ENCODE data around the gene TSSK6.

The TSSK6 gene

GRCh38 chr19:19505669-19506326 lies 9.6 kb downstream of the TSSK6 start:
- DNase-seq (ENCODE audit: low spot score) = no peak

DNA sequence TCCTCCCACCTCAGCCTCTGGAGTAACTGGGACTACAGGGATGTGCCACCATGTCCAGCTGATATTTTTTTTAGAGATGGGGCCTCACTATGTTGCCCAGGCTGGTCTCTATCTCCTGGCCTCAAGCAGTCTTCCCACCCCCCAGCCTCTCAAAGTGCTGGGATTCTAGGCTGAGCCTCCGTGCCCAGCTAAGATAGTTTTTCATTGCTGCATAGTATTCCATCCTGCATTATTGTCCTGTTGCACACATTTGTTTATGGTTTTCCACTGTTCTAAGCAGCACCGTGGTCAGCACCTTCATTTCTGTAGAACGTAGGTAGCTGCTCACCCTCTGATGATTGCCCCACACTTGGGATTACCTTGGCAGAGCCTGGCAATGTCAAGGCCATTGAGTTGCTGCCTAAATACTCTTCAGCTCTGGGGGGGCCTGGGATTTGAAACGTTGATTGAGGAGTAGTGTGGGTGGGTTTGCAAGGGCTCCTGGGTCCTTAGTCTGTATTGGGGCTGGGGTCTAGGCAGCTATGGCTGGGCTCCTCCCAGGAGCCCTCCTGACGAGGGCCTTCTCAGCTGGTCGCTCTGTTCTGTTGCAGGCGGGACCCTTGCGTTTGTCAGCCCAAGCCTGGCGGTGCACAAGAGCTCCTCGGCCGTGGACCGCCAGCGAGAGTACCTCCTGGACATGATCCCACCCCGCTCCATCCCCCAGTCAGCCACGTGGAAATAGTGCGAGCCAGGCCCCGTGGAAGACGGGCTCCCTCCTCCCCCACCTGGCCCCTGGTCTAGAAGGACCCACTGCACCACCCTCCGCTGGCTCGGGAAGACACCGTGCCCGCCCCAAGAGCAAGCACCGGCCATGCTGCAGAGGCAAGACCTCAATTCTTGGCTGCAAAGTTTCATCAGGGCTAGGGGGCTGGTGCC lies 10.3 kb downstream of the TSSK6 start:
- DNase-seq (ENCODE audit: low spot score) = no peak

- DNase-seq (ENCODE audit: low spot score) = no peak
These were observed 12.3 kb downstream of the TSSK6 start for GRCh38 chr19:19502808-19503602.

DNA sequence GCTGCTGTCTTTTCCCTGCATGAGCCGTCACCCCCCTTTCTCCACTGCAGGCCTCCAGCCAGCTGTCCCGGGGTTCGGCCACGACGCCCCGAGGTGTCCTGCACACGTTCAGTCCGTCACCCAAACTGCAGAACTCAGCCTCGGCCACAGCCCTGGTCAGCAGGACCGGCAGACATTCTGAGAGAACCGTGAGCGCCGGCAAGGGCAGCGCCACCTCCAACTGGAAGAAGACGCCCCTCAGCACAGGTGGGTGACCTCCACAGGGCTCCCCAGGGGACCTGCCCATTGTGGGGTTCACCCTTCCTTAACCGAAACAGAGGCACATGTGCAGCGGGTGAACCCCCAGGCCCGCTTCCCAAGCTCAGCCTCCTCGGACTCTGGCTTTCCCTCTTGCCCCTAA lies 13.1 kb downstream of the TSSK6 start:
- DNase-seq (ENCODE audit: low spot score) = no peak

GRCh38 chr19:19501798-19502197 lies 13.6 kb downstream of the TSSK6 start:
- DNase-seq (ENCODE audit: low spot score) = no peak

DNA sequence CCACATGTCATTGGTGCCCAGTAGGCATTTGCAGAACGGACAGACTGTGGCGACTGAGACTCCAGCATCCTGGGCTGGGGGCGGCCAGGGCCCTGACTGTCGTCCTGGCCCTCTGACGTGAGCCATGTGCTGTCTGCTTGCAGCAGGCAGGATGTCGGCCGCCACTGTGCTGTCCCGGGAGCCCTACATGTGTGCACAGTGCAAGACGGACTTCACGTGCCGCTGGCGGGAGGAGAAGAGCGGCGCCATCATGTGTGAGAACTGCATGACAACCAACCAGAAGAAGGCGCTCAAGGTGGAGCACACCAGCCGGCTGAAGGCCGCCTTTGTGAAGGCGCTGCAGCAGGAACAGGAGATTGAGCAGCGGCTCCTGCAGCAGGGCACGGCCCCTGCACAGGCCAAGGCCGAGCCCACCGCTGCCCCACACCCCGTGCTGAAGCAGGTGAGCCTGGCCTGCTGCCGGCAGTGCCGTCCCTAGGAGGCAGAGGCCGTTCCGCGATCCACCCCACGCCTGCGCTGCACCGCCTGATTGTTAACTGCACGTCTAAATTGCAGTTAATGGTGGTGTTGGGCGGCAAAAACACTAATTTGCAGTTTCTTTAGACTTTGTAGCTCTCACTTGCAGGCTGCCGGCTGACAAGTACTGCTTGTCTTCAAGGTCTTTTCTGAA lies 14.2 kb downstream of the TSSK6 start:
- no peak for DNase-seq (ENCODE audit: low spot score)

DNA sequence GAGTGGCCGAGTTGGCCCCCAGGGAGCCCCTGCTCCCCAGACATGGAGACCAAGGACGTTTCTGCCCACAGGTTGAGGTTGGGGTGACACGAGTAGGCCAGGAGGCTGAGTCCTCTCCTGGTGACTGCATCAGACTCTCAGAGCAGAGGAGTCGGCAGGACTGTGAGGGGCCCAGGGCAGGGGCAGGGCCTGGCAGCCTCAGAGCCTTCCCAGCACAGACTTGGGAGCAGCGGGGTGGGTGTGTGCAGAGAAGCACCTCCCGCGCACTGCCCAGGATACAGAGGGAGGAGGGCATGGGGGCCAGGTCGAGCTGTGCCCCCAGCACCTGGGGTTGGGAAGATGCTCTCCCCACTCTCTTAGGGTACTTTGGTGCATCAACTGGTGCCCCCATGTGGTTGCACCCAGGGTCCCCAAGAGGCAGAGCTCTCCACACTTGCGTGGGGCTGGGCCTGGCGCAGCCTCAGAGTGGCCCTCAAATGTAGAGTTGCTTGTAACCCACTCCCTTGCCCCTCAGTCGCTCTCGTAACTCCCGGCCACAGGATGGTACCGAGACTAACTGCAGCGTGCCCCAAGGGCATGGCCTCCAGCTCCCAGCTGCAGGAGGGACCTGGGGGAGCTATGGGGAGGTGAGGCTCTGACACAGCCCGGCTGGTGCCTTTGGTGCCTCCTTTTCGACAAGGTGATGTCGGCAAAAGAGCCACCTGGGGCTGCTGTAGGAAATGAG lies 15.9 kb downstream of the TSSK6 start:
- DNase-seq (ENCODE audit: low spot score) = no peak

GRCh38 chr19:19498255-19498991 lies 16.9 kb downstream of the TSSK6 start:
- no peak for DNase-seq (ENCODE audit: low spot score)

DNA sequence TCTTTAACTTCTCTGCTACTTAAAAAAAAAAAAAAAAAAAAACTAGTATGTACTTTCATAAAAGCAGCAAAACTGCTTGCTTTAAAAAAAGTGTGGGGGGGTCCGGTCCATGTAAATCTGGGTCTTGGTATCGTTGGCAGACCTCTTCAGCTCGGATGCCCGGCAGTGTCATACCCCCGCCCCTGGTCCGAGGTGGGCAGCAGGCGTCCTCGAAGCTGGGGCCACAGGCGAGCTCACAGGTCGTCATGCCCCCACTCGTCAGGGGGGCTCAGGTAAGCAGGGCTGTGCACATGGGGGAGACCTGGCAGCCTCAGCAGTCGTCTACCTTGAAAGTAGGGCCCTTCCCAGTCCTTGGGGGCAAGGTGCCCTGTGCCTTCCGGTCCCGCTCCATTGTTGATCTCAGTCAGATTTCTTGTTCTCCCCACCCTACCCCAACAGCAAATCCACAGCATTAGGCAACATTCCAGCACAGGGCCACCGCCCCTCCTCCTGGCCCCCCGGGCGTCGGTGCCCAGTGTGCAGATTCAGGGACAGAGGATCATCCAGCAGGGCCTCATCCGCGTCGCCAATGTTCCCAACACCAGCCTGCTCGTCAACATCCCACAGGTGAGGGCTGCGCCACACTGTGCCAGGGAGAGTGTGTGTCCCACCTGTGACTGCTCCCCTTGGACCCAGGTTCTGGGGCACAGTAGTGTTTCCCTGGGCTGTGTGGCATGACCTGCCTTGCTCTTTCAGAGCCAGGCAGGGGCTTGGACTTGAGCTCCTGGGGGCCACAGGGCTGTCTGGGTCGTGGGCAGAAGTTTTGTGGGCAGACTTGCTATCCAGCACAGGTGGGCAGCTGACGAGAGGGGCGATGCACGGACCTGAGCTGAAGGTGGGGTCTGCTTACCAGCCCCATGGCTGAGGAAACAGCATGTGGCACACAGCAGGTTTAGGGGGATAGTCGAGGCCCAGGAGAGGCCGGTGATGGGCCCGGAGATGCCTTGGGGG lies 19.4 kb downstream of the TSSK6 start:
- DNase-seq (ENCODE audit: low spot score) = no peak

DNA sequence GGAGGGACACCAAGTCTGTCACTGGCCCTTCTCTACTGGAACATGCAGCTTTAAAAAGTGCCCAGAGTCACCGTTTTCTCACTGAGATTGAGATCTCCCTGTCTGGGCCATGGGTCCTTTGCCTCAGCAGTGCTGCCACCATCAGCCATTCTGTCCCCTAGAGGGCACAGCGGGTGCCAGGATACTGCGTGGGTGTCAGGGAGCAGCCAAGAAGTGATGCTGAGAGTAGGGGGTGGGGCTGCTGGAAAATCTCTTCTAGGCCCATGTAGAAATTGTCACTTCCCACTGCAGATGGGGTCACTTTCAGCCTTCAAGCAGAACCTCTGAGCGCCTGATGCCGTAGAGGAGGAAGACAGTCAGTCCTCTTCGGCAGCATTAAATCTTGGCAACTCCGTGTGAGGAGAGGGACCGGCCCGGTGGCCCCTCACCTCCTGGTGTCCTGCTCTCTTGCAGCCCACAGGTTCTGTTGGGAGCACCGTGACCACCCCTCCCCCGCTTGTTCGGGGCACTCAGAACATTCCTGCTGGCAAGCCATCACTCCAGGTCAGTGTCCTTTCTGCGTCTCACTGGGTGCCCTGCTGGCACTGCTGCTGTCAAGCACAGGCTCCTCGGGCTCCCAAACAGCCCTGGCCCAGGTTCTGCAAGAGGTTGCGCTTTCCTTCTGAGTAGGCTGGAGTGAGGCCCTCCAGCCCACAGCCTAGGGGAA lies 21.4 kb downstream of the TSSK6 start:
- DNase-seq (ENCODE audit: low spot score) = no peak

DNA sequence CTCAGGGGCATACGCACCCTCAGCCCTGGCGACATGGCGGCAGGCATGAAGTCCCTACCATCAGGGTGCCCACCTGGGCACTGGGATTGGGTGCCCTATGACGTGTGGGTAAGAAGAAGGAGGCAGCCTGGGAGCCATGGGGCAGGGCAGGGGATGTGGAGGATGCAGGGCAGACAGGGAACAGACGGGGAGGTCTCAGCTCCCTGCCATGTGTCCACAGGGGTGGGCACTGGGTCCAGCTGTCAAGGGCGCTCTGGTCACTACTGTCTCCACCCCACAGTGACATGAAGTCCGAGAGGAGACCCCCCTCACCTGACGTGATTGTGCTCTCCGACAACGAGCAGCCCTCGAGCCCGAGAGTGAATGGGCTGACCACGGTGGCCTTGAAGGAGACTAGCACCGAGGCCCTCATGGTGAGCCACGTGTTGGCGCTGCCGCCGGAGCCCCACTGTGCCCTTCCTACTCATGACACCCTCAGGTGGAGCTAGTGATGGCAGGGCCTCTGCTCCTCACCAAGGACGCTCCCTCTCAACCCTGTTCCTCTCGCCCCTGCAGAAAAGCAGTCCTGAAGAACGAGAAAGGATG lies 23.2 kb downstream of the TSSK6 start:
- no peak for DNase-seq (ENCODE audit: low spot score)

DNA sequence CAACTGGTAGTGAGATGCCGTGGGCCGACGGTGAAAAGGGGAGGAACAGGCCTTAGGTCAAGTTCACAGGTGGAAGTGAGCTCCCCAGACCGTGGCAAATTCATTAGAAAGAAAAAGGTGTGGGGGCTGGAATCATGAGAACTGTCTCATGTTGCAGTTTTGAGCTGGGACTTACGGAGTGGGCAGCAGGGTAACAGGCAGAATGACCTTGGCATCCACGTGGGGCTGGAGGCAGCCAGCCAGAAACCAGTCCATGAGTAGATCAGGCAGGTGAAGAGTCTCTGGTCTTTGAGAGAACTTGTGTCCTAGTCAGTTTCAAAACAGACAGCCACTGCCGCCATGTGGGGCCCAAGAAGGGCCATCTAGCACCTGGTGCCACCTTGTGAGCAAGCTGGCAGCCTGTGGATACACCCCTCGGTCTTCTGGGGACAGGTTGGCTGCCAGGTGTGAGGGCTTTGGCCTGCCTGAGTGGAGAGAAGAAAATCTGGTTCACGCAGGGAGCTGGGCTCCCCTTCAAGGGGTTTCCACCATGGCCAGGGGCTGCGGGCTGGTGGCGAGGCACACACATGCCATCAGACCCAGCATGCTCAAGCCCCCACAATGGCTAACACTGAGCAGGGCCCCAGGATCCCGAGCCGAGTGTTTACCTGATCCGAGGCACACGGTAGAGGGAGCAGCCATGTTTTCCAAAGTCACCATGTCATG lies 23.9 kb downstream of the TSSK6 start:
- no peak for DNase-seq (ENCODE audit: low spot score)

GRCh38 chr19:19490214-19490968 lies 25.0 kb downstream of the TSSK6 start:
- peak; percentile 85 for DNase-seq (ENCODE audit: low spot score)

- DNase-seq (ENCODE audit: low spot score) = no peak
These were observed 25.5 kb downstream of the TSSK6 start for GRCh38 chr19:19489804-19490204.

DNA sequence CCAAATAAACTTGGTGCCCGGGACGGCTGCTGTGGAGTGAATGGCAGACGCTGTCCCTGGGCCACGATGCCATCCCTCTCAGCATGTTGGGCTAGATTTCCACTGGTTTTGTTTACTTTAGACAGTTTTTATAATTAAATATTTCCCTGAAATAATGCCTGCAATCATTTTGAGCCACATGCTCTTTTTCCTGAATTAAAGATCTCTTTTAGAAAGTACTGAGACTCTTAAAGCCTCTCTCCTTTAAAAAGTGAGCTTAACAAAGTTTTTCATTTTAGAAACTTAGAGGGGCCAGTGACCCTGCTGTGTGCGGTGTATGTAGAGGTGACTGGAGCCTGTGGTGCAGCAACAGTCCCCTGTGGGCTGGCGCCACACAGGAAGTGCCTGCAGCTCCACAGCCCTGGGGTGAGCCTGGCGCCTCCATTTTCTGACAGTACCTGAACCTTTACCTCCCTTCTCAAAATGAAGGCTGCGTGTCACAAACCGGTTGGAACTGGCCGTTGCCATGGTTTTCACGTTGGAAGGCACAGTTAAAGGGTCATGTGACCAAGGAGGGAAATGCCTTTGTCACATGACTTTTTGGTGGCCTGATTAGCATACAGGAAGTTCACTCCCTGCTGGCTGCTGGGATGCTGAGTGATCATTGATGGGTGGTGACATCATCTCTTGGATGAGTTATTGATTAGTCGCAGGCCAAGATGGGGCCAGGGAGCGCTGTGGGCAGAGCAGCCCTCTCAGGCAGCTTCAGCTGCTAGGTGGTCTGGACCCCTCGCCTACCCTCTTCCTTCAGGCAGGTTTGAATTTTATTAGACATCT lies 26.3 kb downstream of the TSSK6 start:
- peak; percentile 90 for DNase-seq (ENCODE audit: low spot score)

All from RKO (cell line).